Heart left ventricle (tissue), 16 donors: ENCODE data around the gene LRPAP1. TPM values are rescaled to one million over a fixed set of nuclear protein-coding genes. Genes with fewer than 3 reads are reported as not detected.

ENCODE experiments used
- ATAC-seq, 4 donors: fragments of 200-7000 bp; cut with Tn5 transposase; one replicate each; pipeline ENCODE4 v1.9.1; 2020 to 2022; ENCODE audit warnings: moderate library complexity in 4 of 4, mild to moderate bottlenecking in 3 of 4, moderate number of reproducible peaks in 1 of 4
- DNase-seq, 5 donors: peaks; one replicate each; pipeline ENCODE4 v3.0.0-alpha.2; 2020
- H3K27ac ChIP-seq, 12 donors: fragments of 200-600 bp; sonication (generic) in 4 of 12; one replicate each; pipeline versions ENCODE4 v1.5.0 to v1.8.0; 2016 to 2022; ENCODE audit warnings: mild to moderate bottlenecking in 2 of 12
- H3K27me3 ChIP-seq, 9 donors: fragments of 200-600 bp; sonication (generic) in 2 of 9; one replicate each; pipeline versions ENCODE4 v1.5.1 to v1.8.0; 2016 to 2022; ENCODE audit warnings: mild to moderate bottlenecking in 3 of 9
- H3K36me3 ChIP-seq, 9 donors: fragments of 200-600 bp; sonication (generic) in 2 of 9; one replicate each; pipeline versions ENCODE4 v1.5.0 to v1.8.0; 2018 to 2022; ENCODE audit warnings: mild to moderate bottlenecking in 2 of 9
- H3K4me1 ChIP-seq, 12 donors: fragments of 200-600 bp; sonication (generic) in 4 of 12; one replicate each; pipeline versions ENCODE4 v1.5.0 to v1.8.0; 2016 to 2022; ENCODE audit warnings: mild to moderate bottlenecking in 3 of 12
- H3K4me3 ChIP-seq, 12 donors: fragments of 200-600 bp; sonication (generic) in 4 of 12; one replicate each; pipeline versions ENCODE4 v1.5.0 to v1.8.0; 2017 to 2022; ENCODE audit warnings: mild to moderate bottlenecking in 9 of 12, moderate library complexity in 4 of 12
- H3K9me3 ChIP-seq, 12 donors: fragments of 200-600 bp; sonication (generic) in 4 of 12; one replicate each; pipeline versions ENCODE4 v1.5.0 to v1.8.0; 2016 to 2022; ENCODE audit warnings: mild to moderate bottlenecking in 1 of 12
- POLR2A ChIP-seq, 2 donors: fragments of 450-650 bp; IDR thresholded peaks; one replicate each; pipeline ENCODE4 v1.6.1; 2017; ENCODE audit warnings: antibody characterized with exemption in 2 of 2, mild to moderate bottlenecking in 2 of 2, moderate library complexity in 2 of 2
- WGBS, 4 donors: extraction: QIAGEN DNeasy Blood & Tissue Kit in 2 of 4; methylation state at CpG; one replicate each; pipeline versions ENCODE4 v1.1.5 to v1.1.7; 2013 to 2018; 5-methylcytosine and 5-hydroxymethylcytosine counted together
- intact Hi-C, 10 donors: fragments of 100-400 bp; cut with DNase I; formaldehyde crosslinking; loops; one replicate each; pipeline versions ENCODE4 v1.11.1 to v1.14.2; 2022
- polyA plus RNA-seq, 2 donors: library from polyadenylated mRNA; stranded (reverse); fragments of 200-250 nt; gene quantifications; one replicate each; pipeline ENCODE4 v1.2.3, GENCODE V29; 2013
- total RNA-seq, 9 donors: library from RNA; depleted of rRNA in 2 of 9; stranded (reverse); fragments of >200 nt in 2 of 9; fragmentation: NEBNext Ultra II Directional in 3 of 9; extraction: Animal tissue kit (Norgen Biotek cat#: 25700) in 3 of 9; gene quantifications; one replicate each; pipeline versions ENCODE4 v1.1.0 to v1.2.4, GENCODE V29; 2016 to 2023
- TF ChIP-seq, protein P1 (sequence below), 12 donors: fragments of 200-600 bp; sonication (generic) in 4 of 12; IDR thresholded peaks; one replicate each; pipeline versions ENCODE4 v1.5.0 to v1.8.0; 2018 to 2022; ENCODE audit warnings: antibody characterized with exemption in 12 of 12, mild to moderate bottlenecking in 5 of 12
- donor health status: ischemic (EF 13 %, LVEDD 7.1; RV severe dilation, severe dysfunction).
- donor health status: healthy with polysubstance abuse.
- donor health status: DM: no; HTN: yes; CAD: no.
- donor health status: DM: no; HTN: no; CAD: no.
- donor health status: ischemic (EF 25% LVEDD 6.9; RV normal size, moderate dysfunction).
- donor health status: ischemic (EF 25% LVEDD 5.7; RV mildly dilated, moderate dysfunction).
- donor health status: healthy.
- donor health status: DM: yes; HTN: yes; CAD: no.
- donor health status: ischemic (EF 35%, LVEDD 5.7; RV mildly dilated, moderate dysfunction).
- donor health status: nonischemic (EF 11% LVEDD 7.7; RV severe dilation, severe dysfunction).
- donor health status: DM: yes; HTN: yes; CAD: no.
- donor health status: PGD.
- donor health status: ischemic (EF 29% LVEDD 5.4; RV normal size, mild dysfunction).
- donor health status: nonischemic (EF 23%, LVEDD 6.1; RV moderate dilation, normal function).

The LRPAP1 gene
- total and polyA plus RNA-seq, 11 donors: 105 to 389 (median 283) TPM

DNA sequence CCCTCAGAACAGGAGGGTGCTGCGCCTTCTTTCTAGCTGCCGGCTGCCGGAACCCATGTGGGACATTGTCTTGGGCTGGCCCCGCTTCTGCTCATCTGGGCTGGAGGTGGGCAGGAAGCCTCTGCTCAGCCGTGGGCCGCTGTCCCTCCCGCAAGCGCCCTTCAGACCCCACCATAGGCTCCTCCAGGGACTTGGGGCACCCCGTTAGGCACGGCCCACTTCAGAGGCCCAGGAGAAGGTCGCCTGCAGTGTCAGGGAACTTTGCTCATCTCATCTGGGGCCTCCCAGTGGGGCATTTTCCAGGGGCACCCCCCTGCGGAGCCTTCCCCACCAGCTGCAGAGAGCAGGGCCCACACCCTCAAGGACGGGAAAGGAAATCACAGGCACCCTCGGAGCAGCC is 36.2 kb downstream of the LRPAP1 start:
- Histone ChIP-seq H3K4me1 (peaks cover 0 to 51% (median 7%) of the 10 kb centered on the region in 12 donors), H3K36me3 (peaks cover 0 to 22% (median 0%) of the 10 kb centered on the region in 9 donors), H3K9me3 (no peaks in the 10 kb centered on the region), H3K4me3 (no peak overlapping the region), H3K27me3 (peaks cover 0 to 38% (median 7%) of the 10 kb centered on the region in 9 donors), H3K27ac (peak overlapping the region in 1 of 12 donors; percentile 46)
- WGBS, 4 donors: 61 to 77% (median 68%) methylated on average over 8 to 14 of the region's 14 CpGs
- ATAC-seq: no peak
- intact Hi-C loops: no loop called here
- DNase-seq: no peak
- no peak for TF ChIP-seq POLR2A (IDR thresholded peaks at IDR 0.05)
- TF ChIP-seq, protein P1, sequence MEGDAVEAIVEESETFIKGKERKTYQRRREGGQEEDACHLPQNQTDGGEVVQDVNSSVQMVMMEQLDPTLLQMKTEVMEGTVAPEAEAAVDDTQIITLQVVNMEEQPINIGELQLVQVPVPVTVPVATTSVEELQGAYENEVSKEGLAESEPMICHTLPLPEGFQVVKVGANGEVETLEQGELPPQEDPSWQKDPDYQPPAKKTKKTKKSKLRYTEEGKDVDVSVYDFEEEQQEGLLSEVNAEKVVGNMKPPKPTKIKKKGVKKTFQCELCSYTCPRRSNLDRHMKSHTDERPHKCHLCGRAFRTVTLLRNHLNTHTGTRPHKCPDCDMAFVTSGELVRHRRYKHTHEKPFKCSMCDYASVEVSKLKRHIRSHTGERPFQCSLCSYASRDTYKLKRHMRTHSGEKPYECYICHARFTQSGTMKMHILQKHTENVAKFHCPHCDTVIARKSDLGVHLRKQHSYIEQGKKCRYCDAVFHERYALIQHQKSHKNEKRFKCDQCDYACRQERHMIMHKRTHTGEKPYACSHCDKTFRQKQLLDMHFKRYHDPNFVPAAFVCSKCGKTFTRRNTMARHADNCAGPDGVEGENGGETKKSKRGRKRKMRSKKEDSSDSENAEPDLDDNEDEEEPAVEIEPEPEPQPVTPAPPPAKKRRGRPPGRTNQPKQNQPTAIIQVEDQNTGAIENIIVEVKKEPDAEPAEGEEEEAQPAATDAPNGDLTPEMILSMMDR (IDR thresholded peaks at IDR 0.05): no peak

DNA sequence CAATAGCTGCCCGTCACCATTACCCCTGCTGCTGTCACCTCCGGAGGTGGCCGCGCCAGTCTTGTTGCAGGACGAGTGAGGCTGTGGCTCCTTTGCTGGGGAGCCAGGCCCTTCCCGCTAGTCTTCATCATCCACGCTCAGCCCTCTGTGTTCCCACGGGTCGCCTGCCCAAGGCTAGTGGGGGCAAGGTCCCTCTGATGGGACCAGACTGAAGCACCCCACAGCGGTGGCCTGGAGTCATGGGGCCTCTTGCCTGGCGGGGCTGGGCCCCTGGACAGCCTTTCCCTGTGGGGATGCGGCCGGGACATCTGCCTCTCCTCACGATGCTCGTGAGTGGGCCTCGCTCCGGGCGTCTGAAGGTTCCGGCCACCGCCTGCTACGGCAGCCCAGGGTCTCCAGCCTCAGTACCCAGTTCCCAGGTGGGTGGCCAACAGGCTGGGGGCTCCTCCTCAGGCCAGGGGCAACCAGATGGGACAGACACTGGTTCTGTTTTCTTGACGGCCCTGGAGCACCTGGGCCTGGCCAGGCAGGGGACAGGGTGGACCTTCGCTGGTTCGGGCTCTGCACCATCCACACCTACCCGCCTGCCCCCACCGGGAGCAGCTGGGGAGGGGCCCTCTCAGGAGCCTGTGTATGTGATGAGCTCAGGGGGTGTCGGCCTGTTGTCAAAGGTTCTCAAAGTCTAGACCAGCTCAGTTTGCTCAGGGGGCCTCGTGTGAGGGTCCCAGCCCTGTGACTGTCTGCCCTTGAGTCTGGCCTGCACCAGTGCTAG is 36.8 kb downstream of the LRPAP1 start:
- no peak for DNase-seq
- Histone ChIP-seq H3K9me3 (no peaks in the 10 kb centered on the region), H3K4me1 (peaks cover 0 to 44% (median 6%) of the 10 kb centered on the region in 12 donors), H3K27me3 (peaks cover 0 to 38% (median 7%) of the 10 kb centered on the region in 9 donors), H3K4me3 (no peak overlapping the region), H3K27ac (peak overlapping the region in 2 of 12 donors; percentile 56 to 59), H3K36me3 (peaks cover 0 to 16% (median 0%) of the 10 kb centered on the region in 9 donors)
- TF ChIP-seq, protein P1 (IDR thresholded peaks at IDR 0.05): no peak
- no peak for TF ChIP-seq POLR2A (IDR thresholded peaks at IDR 0.05)
- no peak for ATAC-seq
- intact Hi-C loops: no loop called here
- 79 to 89% (median 86%) methylated on average over 9 to 28 of the region's 28 CpGs for WGBS, 4 donors

DNA sequence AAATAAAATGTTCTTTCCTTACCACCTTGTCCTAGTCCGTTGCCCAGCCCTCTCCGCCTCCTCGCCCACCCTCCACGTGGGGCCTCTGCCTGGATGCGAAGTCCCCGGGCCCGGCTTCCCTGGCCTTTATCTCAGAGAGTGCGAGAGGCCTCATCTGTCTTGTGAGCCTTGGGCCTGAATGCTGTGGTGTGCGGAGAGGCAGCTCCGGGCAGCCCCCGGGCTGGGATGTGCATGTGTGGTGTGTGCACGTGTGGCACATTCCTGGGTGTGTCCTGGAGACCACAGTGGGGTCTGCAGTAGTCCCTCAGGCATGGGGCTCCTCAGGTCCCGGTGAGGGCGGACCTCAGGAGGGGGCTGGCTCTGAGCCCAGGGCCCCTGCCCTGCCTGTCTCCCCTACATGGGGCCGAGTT is 37.8 kb downstream of the LRPAP1 start:
- H3K9me3 ChIP-seq: no peaks in the 10 kb centered on the region
- peaks cover 0 to 42% (median 4%) of the 10 kb centered on the region in 12 donors for H3K4me1 ChIP-seq
- no peak for TF ChIP-seq POLR2A (IDR thresholded peaks at IDR 0.05)
- TF ChIP-seq, protein P1 (IDR thresholded peaks at IDR 0.05): no peak

DNA sequence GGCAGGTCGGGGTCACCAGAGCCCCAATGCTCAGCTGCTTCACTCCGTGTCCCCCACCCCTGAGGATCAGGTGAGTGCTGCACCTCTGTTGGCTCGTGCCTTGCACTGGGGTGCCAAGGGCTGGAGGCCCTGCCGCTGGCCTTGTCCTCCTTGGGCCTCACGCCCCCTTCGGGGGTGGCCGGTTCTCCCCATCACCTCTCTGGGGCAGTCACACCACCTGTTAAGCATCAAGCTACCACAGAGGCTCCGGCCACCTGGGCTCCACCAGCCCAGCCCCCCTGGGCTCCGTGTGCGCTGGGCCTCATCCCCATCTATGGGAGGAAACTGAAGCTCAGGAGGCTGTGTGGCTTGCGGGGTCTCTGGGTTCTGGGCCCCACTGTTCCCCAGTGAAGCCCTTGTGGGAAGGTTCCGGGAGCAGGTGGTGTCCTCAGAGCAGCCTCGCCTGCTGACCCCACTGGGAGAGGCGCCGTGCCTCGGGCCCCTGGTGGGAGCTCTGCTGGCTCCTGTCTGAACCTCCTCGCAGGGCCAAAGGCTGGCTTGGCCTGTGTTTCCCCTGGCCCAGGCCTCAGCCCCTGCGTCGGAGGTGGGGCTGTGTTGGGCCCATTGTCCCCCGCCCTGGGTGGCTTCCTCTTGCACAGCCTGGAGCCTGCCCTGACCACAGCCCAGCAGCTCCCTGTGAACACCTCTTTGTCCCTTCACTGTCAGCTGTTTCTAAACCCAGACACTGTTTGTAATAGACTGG is 38.3 kb downstream of the LRPAP1 start:
- WGBS, 4 donors: 61 to 69% (median 64%) methylated on average over 14 to 20 of the region's 20 CpGs
- Histone ChIP-seq H3K36me3 (peaks cover 0 to 16% (median 0%) of the 10 kb centered on the region in 9 donors), H3K27ac (peak overlapping the region in 4 of 12 donors; percentile 14 to 59 (median 42)), H3K4me1 (peaks cover 0 to 37% (median 4%) of the 10 kb centered on the region in 12 donors), H3K4me3 (no peak overlapping the region), H3K27me3 (peaks cover 0 to 38% (median 7%) of the 10 kb centered on the region in 9 donors), H3K9me3 (no peaks in the 10 kb centered on the region)
- intact Hi-C loops: no loop called here
- ATAC-seq (peak in 2 of 4 donors; percentile 9 to 20), DNase-seq (no peak)
- TF ChIP-seq, protein P1 (IDR thresholded peaks at IDR 0.05): no peak
- TF ChIP-seq POLR2A (IDR thresholded peaks at IDR 0.05): no peak

More for the DNA sequence above, 37.8 kb downstream of the LRPAP1 start:
- DNase-seq (no peak), ATAC-seq (peak in 2 of 4 donors; percentile 1)
- Histone ChIP-seq H3K4me3 (no peak overlapping the region), H3K36me3 (peaks cover 0 to 16% (median 0%) of the 10 kb centered on the region in 9 donors), H3K27me3 (peaks cover 0 to 38% (median 7%) of the 10 kb centered on the region in 9 donors), H3K27ac (peak overlapping the region in 4 of 12 donors; percentile 14 to 59 (median 42))
- intact Hi-C loops: no loop called here
- 26 to 41% (median 36%) methylated on average over 13 to 15 of the region's 15 CpGs for WGBS, 4 donors
